Ammon's horn (tissue), 1 donor: ENCODE measurements around the gene HTR2A.

Experiments
- DNase-seq: peaks from one replicate; pipeline ENCODE4 v3.0.0-alpha.2; 2016; ENCODE audit warnings: low spot score

HTR2A gene

GRCh38 chr13:46871557-46871956, 25.3 kb downstream of the HTR2A start:
- DNase-seq: no peak

GRCh38 chr13:46868091-46868490, 28.8 kb downstream of the HTR2A start:
- DNase-seq: no peak

- peak; percentile 64 for DNase-seq
Measured at GRCh38 chr13:46866150-46866549, 30.7 kb downstream of the HTR2A start.

- no peak for DNase-seq
Measured at GRCh38 chr13:46864941-46865340, 31.9 kb downstream of the HTR2A start.

- DNase-seq: no peak
Measured at GRCh38 chr13:46861959-46862358, 34.9 kb downstream of the HTR2A start.

- no peak for DNase-seq
Measured at GRCh38 chr13:46860722-46861121, 36.1 kb downstream of the HTR2A start.

- DNase-seq: no peak
Measured at GRCh38 chr13:46858776-46859175, 38.1 kb downstream of the HTR2A start.

- no peak for DNase-seq
Measured at GRCh38 chr13:46858163-46858562, 38.7 kb downstream of the HTR2A start.

- no peak for DNase-seq
Measured at GRCh38 chr13:46855664-46856063, 41.2 kb downstream of the HTR2A start.

- no peak for DNase-seq
Measured at GRCh38 chr13:46855166-46855565, 41.7 kb downstream of the HTR2A start.

- DNase-seq: no peak
Measured at GRCh38 chr13:46852168-46852567, 44.7 kb downstream of the HTR2A start.

- DNase-seq: peak; percentile 12
Measured at GRCh38 chr13:46850214-46850613, 46.6 kb downstream of the HTR2A start.

- DNase-seq: no peak
Measured at GRCh38 chr13:46846726-46847125, 50.1 kb downstream of the HTR2A start.

GRCh38 chr13:46845146-46845545, 51.7 kb downstream of the HTR2A start:
- DNase-seq: no peak

- no peak for DNase-seq
Measured at GRCh38 chr13:46844431-46844830, 52.4 kb downstream of the HTR2A start.

GRCh38 chr13:46839399-46839798, 57.5 kb downstream of the HTR2A start:
- DNase-seq: no peak

GRCh38 chr13:46834657-46835056, 62.2 kb downstream of the HTR2A start:
- DNase-seq: no peak

- peak; percentile 75 for DNase-seq
Measured at GRCh38 chr13:46831588-46832194, 65.2 kb downstream of the HTR2A start.

GRCh38 chr13:46830405-46831005, 66.3 kb downstream of the HTR2A start:
- DNase-seq: no peak

- no peak for DNase-seq
Measured at GRCh38 chr13:46822551-46822950, 74.3 kb downstream of the HTR2A start.

GRCh38 chr13:46817838-46818476, 78.9 kb downstream of the HTR2A start:
- DNase-seq: no peak

GRCh38 chr13:46817095-46817494, 79.8 kb downstream of the HTR2A start:
- DNase-seq: no peak

GRCh38 chr13:46816371-46816770, 80.5 kb downstream of the HTR2A start:
- DNase-seq: no peak
